ENCODE data around the gene ZFYVE21. TPM values are rescaled to one million over a fixed set of nuclear protein-coding genes. Genes with fewer than 3 reads are reported as not detected.

The ZFYVE21 gene
- total RNA-seq, 5 donors from 2014 or later (not counting 1 experiment from before 2014, with no cell fraction given), result 8.8 to 22.8 (median 22.1) TPM

DNA sequence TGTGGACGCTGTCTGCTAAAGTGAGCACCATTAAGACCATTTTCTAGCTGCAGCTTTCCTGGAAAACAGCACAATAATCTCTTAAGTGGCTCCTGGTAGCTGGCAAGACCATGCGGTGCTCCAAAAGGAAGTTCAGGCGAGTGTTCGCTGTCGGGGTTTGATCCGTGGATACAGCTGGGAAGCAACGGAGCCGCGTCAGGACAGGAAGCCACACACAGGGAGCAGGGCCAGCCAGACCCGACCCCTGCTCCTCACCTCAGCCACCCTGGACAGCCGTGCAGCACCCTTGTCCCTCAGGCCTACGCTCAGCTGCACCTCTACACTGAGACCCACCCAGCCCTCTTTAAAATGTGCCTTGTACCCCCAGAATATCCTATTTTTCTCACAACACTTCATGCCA, 19.4 kb downstream of the ZFYVE21 start:
- Histone ChIP-seq H3K4me1 (ENCODE audit: control insufficient read depth in 1 of 2, extremely low read depth in 1 of 2, insufficient read depth in 2 of 2, low read length in 2 of 2) (no peaks in the 10 kb centered on the region), H3K9me3 (no peaks in the 10 kb centered on the region), H3K27me3 (replicated peaks in 1 of 2; ENCODE audit: control insufficient read depth in 2 of 2, extremely low read depth in 1 of 2, insufficient read depth in 2 of 2, low read length in 1 of 2) (no peaks in the 10 kb centered on the region), H3K27ac (ENCODE audit: low read length) (no peak overlapping the region), H3K4me3 (ENCODE audit: control insufficient read depth in 1 of 2, extremely low read depth in 1 of 2, low read length in 1 of 2) (no peak overlapping the region), H3K36me3 (ENCODE audit: control insufficient read depth in 2 of 2, extremely low read depth in 1 of 2, insufficient read depth in 1 of 2, low read length in 1 of 2) (peaks cover 12 to 39% of the 10 kb centered on the region in 2 donors)
- Mint-ChIP-seq H3K9me3 (no peaks in the 10 kb centered on the region), H3K36me3 (peaks cover 27% of the 10 kb centered on the region), H3K4me3 (no peak overlapping the region), H3K27ac (no peak overlapping the region), H3K27me3 (no peaks in the 10 kb centered on the region), H3K4me1 (no peaks in the 10 kb centered on the region)
- DNase-seq, result no peak
- POLR2A ChIA-PET, result no interaction called here
- ATAC-seq (replicated peaks in 1 of 4), result no peak
- 94% methylated on average over 12 of the region's 12 CpGs for WGBS (ENCODE audit: insufficient coverage)
- CTCF ChIA-PET, result no interaction called here

DNA sequence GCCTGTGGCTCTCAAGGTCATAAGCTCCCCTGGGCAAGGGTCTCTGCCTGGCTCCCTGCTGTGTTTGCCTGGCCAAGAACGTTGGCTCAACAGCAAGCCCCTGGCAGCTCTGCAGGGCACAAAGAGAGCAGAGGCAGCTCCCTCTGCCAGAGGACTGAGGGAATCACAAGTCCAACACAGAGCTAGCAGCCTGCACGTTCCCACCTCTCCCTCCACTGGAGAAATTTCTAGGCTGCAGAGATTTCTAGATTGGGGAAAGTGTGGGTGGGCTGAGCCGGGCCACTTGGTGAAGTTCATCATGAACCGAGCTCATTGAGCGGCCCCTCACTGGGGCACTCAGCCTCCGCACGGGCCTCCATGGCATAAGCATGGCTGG, 19.8 kb downstream of the ZFYVE21 start:
- no peaks in the 10 kb centered on the region for H3K27me3 Mint-ChIP-seq
- no peak overlapping the region for H3K27ac Mint-ChIP-seq
- H3K9me3 ChIP-seq, result no peaks in the 10 kb centered on the region
- no peaks in the 10 kb centered on the region for H3K4me1 Mint-ChIP-seq
- H3K4me3 ChIP-seq (ENCODE audit: control insufficient read depth in 1 of 2, extremely low read depth in 1 of 2, low read length in 1 of 2), result no peak overlapping the region
- POLR2A ChIA-PET, result no interaction called here
- H3K4me1 ChIP-seq (ENCODE audit: control insufficient read depth in 1 of 2, extremely low read depth in 1 of 2, insufficient read depth in 2 of 2, low read length in 2 of 2), result no peaks in the 10 kb centered on the region
- WGBS (ENCODE audit: insufficient coverage), result 63% methylated on average over 1 of the region's 7 CpGs
- no peak for ATAC-seq (replicated peaks in 1 of 4)
- no peaks in the 10 kb centered on the region for H3K9me3 Mint-ChIP-seq
- no peak for DNase-seq
- H3K27me3 ChIP-seq (replicated peaks in 1 of 2; ENCODE audit: control insufficient read depth in 2 of 2, extremely low read depth in 1 of 2, insufficient read depth in 2 of 2, low read length in 1 of 2), result no peaks in the 10 kb centered on the region
- H3K4me3 Mint-ChIP-seq, result no peak overlapping the region
- no peak overlapping the region for H3K27ac ChIP-seq (ENCODE audit: low read length)
- H3K36me3 ChIP-seq (ENCODE audit: control insufficient read depth in 2 of 2, extremely low read depth in 1 of 2, insufficient read depth in 1 of 2, low read length in 1 of 2), result peaks cover 12 to 43% of the 10 kb centered on the region in 2 donors
- CTCF ChIA-PET, result no interaction called here
- H3K36me3 Mint-ChIP-seq, result peaks cover 29% of the 10 kb centered on the region

DNA sequence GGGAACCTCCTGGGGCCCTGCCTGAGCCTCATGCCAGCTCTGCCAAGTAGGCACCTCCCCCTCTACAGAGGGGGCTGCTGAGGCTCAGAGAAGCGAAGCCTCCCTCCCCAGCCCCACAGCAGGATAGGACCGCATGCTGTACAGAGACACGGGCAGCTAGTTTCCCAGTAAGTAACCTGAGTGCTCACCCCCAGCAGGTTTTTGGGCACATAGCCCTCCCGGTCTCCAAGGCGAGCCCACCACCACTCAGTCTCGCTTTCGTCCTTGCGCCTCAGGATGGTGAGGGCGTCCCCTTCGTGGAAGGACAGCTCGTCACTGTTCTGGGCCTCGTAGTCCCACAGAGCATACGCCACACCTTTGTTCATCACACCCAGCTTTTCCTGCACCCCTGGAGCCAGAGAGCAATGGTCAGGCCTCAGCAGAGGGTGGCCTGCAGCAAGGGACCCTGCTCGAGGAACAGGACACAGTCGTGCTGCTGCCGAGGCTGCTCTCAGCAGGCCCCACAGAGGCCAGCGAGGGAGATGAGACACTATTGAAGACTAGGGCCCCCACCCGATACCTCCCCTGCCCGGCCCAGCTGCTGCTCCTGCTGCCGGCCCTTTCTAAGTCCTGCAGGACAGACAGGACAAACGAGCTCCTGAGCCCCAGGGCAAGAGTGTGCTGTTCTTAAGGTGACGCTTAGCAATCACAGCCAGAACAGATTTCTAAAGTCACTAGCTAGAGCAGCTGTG, 20.4 kb downstream of the ZFYVE21 start:
- no peaks in the 10 kb centered on the region for H3K4me1 Mint-ChIP-seq
- Histone ChIP-seq H3K4me3 (ENCODE audit: control insufficient read depth in 1 of 2, extremely low read depth in 1 of 2, low read length in 1 of 2) (no peak overlapping the region), H3K9me3 (no peaks in the 10 kb centered on the region), H3K4me1 (ENCODE audit: control insufficient read depth in 1 of 2, extremely low read depth in 1 of 2, insufficient read depth in 2 of 2, low read length in 2 of 2) (no peaks in the 10 kb centered on the region), H3K27me3 (replicated peaks in 1 of 2; ENCODE audit: control insufficient read depth in 2 of 2, extremely low read depth in 1 of 2, insufficient read depth in 2 of 2, low read length in 1 of 2) (no peaks in the 10 kb centered on the region), H3K36me3 (ENCODE audit: control insufficient read depth in 2 of 2, extremely low read depth in 1 of 2, insufficient read depth in 1 of 2, low read length in 1 of 2) (peaks cover 12 to 48% of the 10 kb centered on the region in 2 donors), H3K27ac (ENCODE audit: low read length) (no peak overlapping the region)
- H3K9me3 Mint-ChIP-seq, result no peaks in the 10 kb centered on the region
- ATAC-seq (replicated peaks in 1 of 4) (no peak), DNase-seq (no peak)
- ChIA-PET POLR2A (interaction anchor here in 1 of 2 donors (0.6 kb wide), 1 partner anchor 84 kb away, joined by 4 read pairs; no protein-coding TSS in a partner anchor), CTCF (no interaction called here)
- H3K4me3 Mint-ChIP-seq, result no peak overlapping the region
- H3K27ac Mint-ChIP-seq, result no peak overlapping the region
- H3K36me3 Mint-ChIP-seq, result peaks cover 32% of the 10 kb centered on the region
- WGBS (ENCODE audit: insufficient coverage), result 91% methylated on average over 22 of the region's 22 CpGs
- no peaks in the 10 kb centered on the region for H3K27me3 Mint-ChIP-seq

DNA sequence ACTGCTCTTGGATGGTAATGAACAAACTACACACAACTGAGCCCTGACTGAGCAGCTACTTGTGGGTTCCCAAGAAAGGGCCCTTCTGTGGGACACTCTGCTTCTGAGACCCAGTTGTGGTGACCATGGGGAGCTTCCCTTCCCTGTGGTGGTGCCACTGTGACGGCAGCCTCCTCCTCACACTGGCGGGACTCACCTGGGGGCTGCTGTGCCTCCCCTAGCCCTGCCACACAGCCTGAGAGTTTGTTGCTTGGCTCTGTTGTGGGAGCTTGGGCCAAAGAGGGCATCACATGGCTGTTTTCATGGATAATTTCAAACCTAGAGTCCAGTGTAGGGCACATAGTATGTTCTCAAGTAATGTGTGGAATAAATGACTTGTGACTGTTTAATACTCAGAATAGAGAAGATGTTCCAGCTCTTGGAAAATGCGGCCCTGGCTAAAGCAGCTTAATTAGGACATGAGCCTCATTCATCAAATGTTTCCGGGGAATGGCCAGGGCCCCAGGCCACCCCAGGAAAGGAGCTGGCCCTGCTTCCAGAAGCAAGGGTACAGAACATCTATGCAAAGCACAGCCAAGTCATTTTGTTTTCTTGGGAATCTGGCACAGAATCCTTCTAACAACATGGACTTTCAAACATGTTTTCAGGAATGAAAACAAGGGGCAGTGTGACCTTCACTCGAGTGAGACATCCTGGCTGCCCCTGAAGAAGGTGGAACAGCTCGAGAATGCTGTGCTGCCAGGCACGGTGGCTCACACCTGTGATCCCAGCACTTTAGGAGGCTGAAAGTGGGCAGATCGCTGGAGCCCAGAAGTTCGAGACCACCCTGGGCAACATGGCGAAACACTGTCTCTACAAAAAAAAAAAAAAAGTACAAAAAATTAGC, 21.2 kb downstream of the ZFYVE21 start:
- H3K36me3 ChIP-seq (ENCODE audit: control insufficient read depth in 2 of 2, extremely low read depth in 1 of 2, insufficient read depth in 1 of 2, low read length in 1 of 2), result peaks cover 17 to 50% of the 10 kb centered on the region in 2 donors
- CTCF ChIA-PET, result interaction anchor here in 1 of 2 donors (0.7 kb wide), 1 partner anchor 15 kb away, joined by 3 read pairs; no protein-coding TSS in a partner anchor
- Mint-ChIP-seq H3K36me3 (peaks cover 35% of the 10 kb centered on the region), H3K27ac (no peak overlapping the region), H3K9me3 (no peaks in the 10 kb centered on the region), H3K27me3 (no peaks in the 10 kb centered on the region), H3K4me1 (no peaks in the 10 kb centered on the region), H3K4me3 (no peak overlapping the region)
- ATAC-seq (replicated peaks in 1 of 4), result no peak
- H3K4me3 ChIP-seq (ENCODE audit: control insufficient read depth in 1 of 2, extremely low read depth in 1 of 2, low read length in 1 of 2), result no peak overlapping the region
- H3K4me1 ChIP-seq (ENCODE audit: control insufficient read depth in 1 of 2, extremely low read depth in 1 of 2, insufficient read depth in 2 of 2, low read length in 2 of 2), result no peaks in the 10 kb centered on the region
- DNase-seq, result no peak
- WGBS (ENCODE audit: insufficient coverage), result 82% methylated on average over 6 of the region's 10 CpGs
- no peak overlapping the region for H3K27ac ChIP-seq (ENCODE audit: low read length)
- POLR2A ChIA-PET, result interaction anchor here in 1 of 2 donors (0.6 kb wide), 1 partner anchor 83 kb away, joined by 4 read pairs; no protein-coding TSS in a partner anchor
- no peaks in the 10 kb centered on the region for H3K27me3 ChIP-seq (replicated peaks in 1 of 2; ENCODE audit: control insufficient read depth in 2 of 2, extremely low read depth in 1 of 2, insufficient read depth in 2 of 2, low read length in 1 of 2)
- no peaks in the 10 kb centered on the region for H3K9me3 ChIP-seq

DNA sequence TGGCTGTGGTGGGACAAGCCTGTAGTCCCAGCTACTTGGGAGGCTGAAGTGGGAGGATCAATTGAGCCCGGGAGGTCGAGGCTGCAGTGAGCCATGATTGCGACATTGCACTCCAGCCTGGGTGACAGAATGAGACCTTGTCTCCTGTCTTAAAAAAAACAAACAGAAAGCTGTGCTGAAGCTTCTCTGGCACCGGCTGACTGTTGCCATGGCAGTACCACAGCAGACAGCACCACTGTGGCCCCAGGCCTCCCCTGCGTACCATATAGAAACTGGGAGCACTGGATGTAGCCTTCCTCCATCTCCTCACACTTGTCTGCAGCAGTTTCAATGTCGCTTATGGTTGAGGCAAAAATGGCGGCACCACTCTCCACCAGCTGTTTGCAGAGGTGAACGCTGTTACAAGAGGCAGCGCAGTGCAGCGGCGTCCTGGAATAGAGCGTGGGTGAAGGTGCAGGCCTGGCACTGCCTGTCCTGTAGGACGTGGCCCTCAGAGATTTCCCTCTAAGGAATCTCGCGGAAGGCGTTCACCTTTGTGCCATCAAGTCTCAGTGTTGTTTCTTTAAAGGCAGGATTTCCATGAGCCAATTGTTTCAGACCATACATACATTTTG, 21.9 kb downstream of the ZFYVE21 start:
- Mint-ChIP-seq H3K9me3 (no peaks in the 10 kb centered on the region), H3K27me3 (no peaks in the 10 kb centered on the region), H3K36me3 (peaks cover 39% of the 10 kb centered on the region), H3K27ac (no peak overlapping the region), H3K4me3 (no peak overlapping the region), H3K4me1 (no peaks in the 10 kb centered on the region)
- no peak overlapping the region for H3K27ac ChIP-seq (ENCODE audit: low read length)
- no peak for ATAC-seq (replicated peaks in 1 of 4)
- no peaks in the 10 kb centered on the region for H3K4me1 ChIP-seq (ENCODE audit: control insufficient read depth in 1 of 2, extremely low read depth in 1 of 2, insufficient read depth in 2 of 2, low read length in 2 of 2)
- no peaks in the 10 kb centered on the region for H3K9me3 ChIP-seq
- ChIA-PET POLR2A (no interaction called here), CTCF (interaction anchor here in 1 of 2 donors (0.7 kb wide), 1 partner anchor 15 kb away, joined by 3 read pairs; no protein-coding TSS in a partner anchor)
- H3K27me3 ChIP-seq (replicated peaks in 1 of 2; ENCODE audit: control insufficient read depth in 2 of 2, extremely low read depth in 1 of 2, insufficient read depth in 2 of 2, low read length in 1 of 2), result no peaks in the 10 kb centered on the region
- no peak overlapping the region for H3K4me3 ChIP-seq (ENCODE audit: control insufficient read depth in 1 of 2, extremely low read depth in 1 of 2, low read length in 1 of 2)
- peaks cover 21 to 55% of the 10 kb centered on the region in 2 donors for H3K36me3 ChIP-seq (ENCODE audit: control insufficient read depth in 2 of 2, extremely low read depth in 1 of 2, insufficient read depth in 1 of 2, low read length in 1 of 2)
- WGBS (ENCODE audit: insufficient coverage), result 92% methylated on average over 12 of the region's 16 CpGs
- no peak for DNase-seq

DNA sequence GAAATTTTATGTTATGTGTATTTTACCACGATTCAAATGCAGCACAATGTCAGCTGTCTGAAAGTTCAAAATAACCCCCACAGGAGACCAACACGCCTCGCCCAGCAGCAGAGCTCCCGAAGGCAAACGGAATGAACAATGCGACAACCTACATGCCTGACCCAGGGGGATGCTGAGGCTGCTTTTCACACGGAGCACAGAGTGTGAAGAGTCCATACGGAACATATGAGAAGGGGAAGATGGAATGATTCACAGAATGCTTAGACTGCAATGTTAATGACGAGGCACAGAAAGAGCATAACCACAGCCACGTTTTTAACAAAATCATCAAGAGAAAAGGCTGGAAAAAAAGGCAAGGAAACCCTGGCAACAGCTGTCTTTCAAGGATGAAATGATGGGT, 22.6 kb downstream of the ZFYVE21 start:
- H3K27me3 Mint-ChIP-seq, result no peaks in the 10 kb centered on the region
- no peak for ATAC-seq (replicated peaks in 1 of 4)
- Histone ChIP-seq H3K27ac (ENCODE audit: low read length) (no peak overlapping the region), H3K27me3 (replicated peaks in 1 of 2; ENCODE audit: control insufficient read depth in 2 of 2, extremely low read depth in 1 of 2, insufficient read depth in 2 of 2, low read length in 1 of 2) (no peaks in the 10 kb centered on the region), H3K4me3 (ENCODE audit: control insufficient read depth in 1 of 2, extremely low read depth in 1 of 2, low read length in 1 of 2) (no peak overlapping the region), H3K36me3 (ENCODE audit: control insufficient read depth in 2 of 2, extremely low read depth in 1 of 2, insufficient read depth in 1 of 2, low read length in 1 of 2) (peaks cover 21 to 53% of the 10 kb centered on the region in 2 donors), H3K9me3 (no peaks in the 10 kb centered on the region), H3K4me1 (ENCODE audit: control insufficient read depth in 1 of 2, extremely low read depth in 1 of 2, insufficient read depth in 2 of 2, low read length in 2 of 2) (no peaks in the 10 kb centered on the region)
- ChIA-PET CTCF (no interaction called here), POLR2A (no interaction called here)
- no peaks in the 10 kb centered on the region for H3K9me3 Mint-ChIP-seq
- no peaks in the 10 kb centered on the region for H3K4me1 Mint-ChIP-seq
- H3K36me3 Mint-ChIP-seq, result peaks cover 39% of the 10 kb centered on the region
- no peak overlapping the region for H3K4me3 Mint-ChIP-seq
- whole genome bisulfite sequencing (ENCODE audit: insufficient coverage), result 91% methylated on average over 5 of the region's 10 CpGs
- no peak for DNase-seq
- no peak overlapping the region for H3K27ac Mint-ChIP-seq

Measured in T-cell (primary cell).